ENCODE measurements around the gene SLC12A8. TPM values are rescaled to one million over a fixed set of nuclear protein-coding genes. Genes with fewer than 3 reads are reported as not detected.

Gene SLC12A8
- total and polyA plus RNA-seq, 10 of the 15 experiments (the other 5 are each of a cell fraction or from before 2014, with no cell fraction given) = 2.5 to 71.6 (median 50.1) TPM

GRCh38 chr3:125132815-125133214 lies 79.7 kb downstream of the SLC12A8 start:
- Histone ChIP-seq H3K4me1 (ENCODE audit: control insufficient read depth, insufficient read depth, low read length) (peaks cover 76% of the 10 kb centered on the region), H3K36me3 (ENCODE audit: control insufficient read depth in 2 of 2, insufficient read depth in 2 of 2, low read length in 1 of 2) (no peaks in the 10 kb centered on the region), H4K20me1 (ENCODE audit: control insufficient read depth, insufficient read depth) (no peaks in the 10 kb centered on the region), H3K27me3 (replicated peaks in 1 of 2; ENCODE audit: control insufficient read depth in 2 of 2, insufficient read depth in 2 of 2, low read length in 1 of 2) (no peaks in the 10 kb centered on the region), H3K4me3 (no peak overlapping the region), H2AFZ (ENCODE audit: control insufficient read depth, low read depth, low read length) (peak overlapping the region; percentile 75), H3K4me2 (ENCODE audit: control insufficient read depth, insufficient read depth) (peak overlapping the region; percentile 72), H3K79me2 (ENCODE audit: control insufficient read depth, insufficient read depth, low read length) (no peaks in the 10 kb centered on the region), H3K27ac (ENCODE audit: control insufficient read depth, insufficient read depth) (peak overlapping the region; percentile 54), H3K9me3 (replicated peaks; ENCODE audit: control insufficient read depth, insufficient read depth, low read length) (no peaks in the 10 kb centered on the region), H3K9ac (ENCODE audit: control insufficient read depth, insufficient read depth, low read length) (no peak overlapping the region)
- 0% methylated on average over 2 of the region's 2 CpGs for WGBS (ENCODE audit: insufficient coverage, insufficient replicate concordance, low lambda C conversion rate, missing lambda C conversion rate)
- ChIA-PET SMC1A (ENCODE audit: uncharacterized antibody, unreplicated experiment) (interaction anchor here (0.6 to 6.2 kb wide), 10 partner anchors 10 to 230 kb away, joined by 3 to 91 read pairs (median 3); no protein-coding TSS in a partner anchor), CTCF (interaction anchor here (0.6 to 2.7 kb wide), 8 partner anchors 11 to 475 kb away, joined by 3 to 14 read pairs (median 3); no protein-coding TSS in a partner anchor), POLR2A (interaction anchor here (0.6 to 2.7 kb wide), 7 partner anchors 8 to 23 kb away, joined by 3 to 15 read pairs (median 6); no protein-coding TSS in a partner anchor), RAD21 (ENCODE audit: unreplicated experiment) (interaction anchor here (0.6 to 6.9 kb wide), 6 partner anchors 9 to 152 kb away, joined by 3 to 49 read pairs (median 4); no protein-coding TSS in a partner anchor)
- DNase-seq (ENCODE audit: low read depth, low spot score) (no peak), FAIRE-seq (peak; percentile 35), ATAC-seq (peak; percentile 50)
- in situ Hi-C loops (cut with MboI) = no loop called here
- BruUV-seq (replicated peaks) = no TSS peak
- intact Hi-C loops (cut with micrococcal nuclease; ENCODE audit: unreplicated experiment) = no loop called here
- 0 out of 2 replicates have a peak, but pooled peaks have one; percentile 31 for TF ChIP-seq ATF7 (IDR thresholded peaks at IDR 0.05; ENCODE audit: low read depth)
- TF ChIP-seq MEF2A (IDR thresholded peaks at IDR 0.05; ENCODE audit: insufficient read depth, low read depth, low read length) = peak; percentile 79
- peak; percentile 63 to 67; a peak in 3 of 4 replicates for TF ChIP-seq IKZF2 (IDR thresholded peaks at IDR 0.05)
- peak; percentile 48 for TF ChIP-seq IKZF1 (conservative IDR thresholded peaks at IDR 0.05)
- peak; percentile 22; the same call in 1 of the 2 replicates for TF ChIP-seq CREB1 (IDR thresholded peaks at IDR 0.05; ENCODE audit: low read depth)
- TF ChIP-seq HDGF (IDR thresholded peaks at IDR 0.05) = no peak
- peak; percentile 43 for TF ChIP-seq RUNX3 (IDR thresholded peaks at IDR 0.05; ENCODE audit: low read length)
- 0 out of 4 replicates have a peak, but pooled peaks of 1 of the 2 experiments have one; percentile 39 for TF ChIP-seq EP300 (IDR thresholded peaks at IDR 0.05; ENCODE audit: borderline replicate concordance in 1 of 2, control insufficient read depth in 1 of 2, low read depth in 2 of 2, low read length in 2 of 2)
- TF ChIP-seq WRNIP1 (IDR thresholded peaks at IDR 0.05; ENCODE audit: borderline replicate concordance, low read depth, low read length) = no peak
- TF ChIP-seq NBN (IDR thresholded peaks at IDR 0.05) = 0 out of 2 replicates have a peak, but pooled peaks have one; percentile 55
- TF ChIP-seq SPI1 (IDR thresholded peaks at IDR 0.05; ENCODE audit: borderline replicate concordance, insufficient read depth, low read depth, low read length) = peak; percentile 76; the same call in 1 of the 2 replicates
- TF ChIP-seq MTA2 (IDR thresholded peaks at IDR 0.05; ENCODE audit: low read depth) = peak; percentile 12; the same call in 1 of the 2 replicates
- no peak for TF ChIP-seq E2F4 (IDR thresholded peaks at IDR 0.05; ENCODE audit: low read depth, low read length)
- TF ChIP-seq RELB (IDR thresholded peaks at IDR 0.05; ENCODE audit: low read depth) = peak; percentile 71; the same call in 1 of the 2 replicates
- TF ChIP-seq USF2 (IDR thresholded peaks at IDR 0.05; ENCODE audit: borderline replicate concordance, low read depth, low read length) = no peak
- TF ChIP-seq MTA3 (IDR thresholded peaks at IDR 0.05; ENCODE audit: borderline replicate concordance, low read length) = no peak
- TF ChIP-seq EED (IDR thresholded peaks at IDR 0.05; ENCODE audit: low read depth) = 0 out of 2 replicates have a peak, but pooled peaks have one; percentile 46
